Measurements from ENCODE around the gene GABPA. TPM values are rescaled to one million over a fixed set of nuclear protein-coding genes. Genes with fewer than 3 reads are reported as not detected.

GABPA gene
- total RNA-seq, 2 experiments from 2014 or later = 23.5 to 23.6 TPM

GRCh38 chr21:25790122-25790877 lies 55.5 kb downstream of the GABPA start:
- ChIA-PET CTCF (interaction anchor here (2.4 kb wide), 1 partner anchor 11 kb away, joined by 11 read pairs; no protein-coding TSS in a partner anchor), POLR2A (interaction anchor here (0.6 to 0.9 kb wide), 2 partner anchors 47 to 72 kb away, joined by 3 read pairs; no protein-coding TSS in a partner anchor)
- Histone ChIP-seq H3K4me3 (ENCODE audit: low read length) (peak overlapping the region; percentile 50), H3K27ac (ENCODE audit: low read depth in 1 of 2, low read length in 2 of 2) (no peak overlapping the region), H3K36me3 (ENCODE audit: insufficient read depth, low read length) (no peaks in the 10 kb centered on the region), H3K27me3 (ENCODE audit: control insufficient read depth in 1 of 2, insufficient read depth in 2 of 2, low read length in 2 of 2) (peaks cover 0 to 14% of the 10 kb centered on the region in 2 experiments), H3K4me1 (ENCODE audit: insufficient read depth, low read length) (peaks cover 5% of the 10 kb centered on the region), H3K9me3 (ENCODE audit: control insufficient read depth in 1 of 2, insufficient read depth in 1 of 2, low read length in 2 of 2) (no peaks in the 10 kb centered on the region)
- H3K27me3 Mint-ChIP-seq = peaks cover 15% of the 10 kb centered on the region
- H3K4me3 Mint-ChIP-seq = peak overlapping the region; percentile 81
- intact Hi-C loops (cut with DNase I, micrococcal nuclease) = no loop called here
- H3K9me3 Mint-ChIP-seq = no peaks in the 10 kb centered on the region
- peak; percentile 42 for TF ChIP-seq CTCF (IDR thresholded peaks at IDR 0.05)
- peak; percentile 51 for ATAC-seq (ENCODE audit: poor library complexity)
- no peak overlapping the region for H3K27ac Mint-ChIP-seq
- H3K4me1 Mint-ChIP-seq (ENCODE audit: low read depth) = peaks cover 16% of the 10 kb centered on the region
- peak in 4 of 14 experiments; percentile 10 to 34 (median 19) for DNase-seq
- H3K36me3 Mint-ChIP-seq (ENCODE audit: low read depth) = no peaks in the 10 kb centered on the region

DNA sequence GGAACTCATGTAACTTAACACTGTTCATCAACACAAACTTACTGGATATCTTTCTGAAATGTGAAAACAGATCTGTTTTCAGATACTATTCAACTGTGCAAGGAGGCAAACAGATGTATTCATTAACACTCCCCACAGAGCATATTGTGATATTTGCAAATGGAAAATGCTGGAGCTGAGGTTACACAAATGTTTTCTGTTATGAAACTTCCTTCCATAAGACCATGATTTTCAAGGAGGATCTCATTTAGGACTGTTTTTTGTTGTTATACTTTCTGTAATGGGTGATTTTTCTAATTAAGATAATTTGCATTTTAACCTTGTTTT lies 56.1 kb downstream of the GABPA start:
- Mint-ChIP-seq H3K4me1 (ENCODE audit: low read depth) (peaks cover 16% of the 10 kb centered on the region), H3K27me3 (peaks cover 20% of the 10 kb centered on the region), H3K4me3 (peak overlapping the region; percentile 81), H3K9me3 (no peaks in the 10 kb centered on the region), H3K36me3 (ENCODE audit: low read depth) (no peaks in the 10 kb centered on the region), H3K27ac (no peak overlapping the region)
- no peak for TF ChIP-seq CTCF (IDR thresholded peaks at IDR 0.05)
- H3K4me3 ChIP-seq (ENCODE audit: low read length) = peak overlapping the region; percentile 50
- intact Hi-C loops (cut with DNase I, micrococcal nuclease) = no loop called here
- H3K27ac ChIP-seq (ENCODE audit: low read depth in 1 of 2, low read length in 2 of 2) = no peak overlapping the region
- POLR2A ChIA-PET = interaction anchor here (0.6 to 0.9 kb wide), 2 partner anchors 47 to 71 kb away, joined by 3 read pairs; no protein-coding TSS in a partner anchor
- H3K27me3 ChIP-seq (ENCODE audit: control insufficient read depth in 1 of 2, insufficient read depth in 2 of 2, low read length in 2 of 2) = peaks cover 0 to 14% of the 10 kb centered on the region in 2 experiments
- no peak for ATAC-seq (ENCODE audit: poor library complexity)
- CTCF ChIA-PET = interaction anchor here (2.4 kb wide), 1 partner anchor 10 kb away, joined by 11 read pairs; no protein-coding TSS in a partner anchor
- DNase-seq = no peak
- no peaks in the 10 kb centered on the region for H3K9me3 ChIP-seq (ENCODE audit: control insufficient read depth in 1 of 2, insufficient read depth in 1 of 2, low read length in 2 of 2)
- no peaks in the 10 kb centered on the region for H3K36me3 ChIP-seq (ENCODE audit: insufficient read depth, low read length)
- H3K4me1 ChIP-seq (ENCODE audit: insufficient read depth, low read length) = peaks cover 5% of the 10 kb centered on the region

DNA sequence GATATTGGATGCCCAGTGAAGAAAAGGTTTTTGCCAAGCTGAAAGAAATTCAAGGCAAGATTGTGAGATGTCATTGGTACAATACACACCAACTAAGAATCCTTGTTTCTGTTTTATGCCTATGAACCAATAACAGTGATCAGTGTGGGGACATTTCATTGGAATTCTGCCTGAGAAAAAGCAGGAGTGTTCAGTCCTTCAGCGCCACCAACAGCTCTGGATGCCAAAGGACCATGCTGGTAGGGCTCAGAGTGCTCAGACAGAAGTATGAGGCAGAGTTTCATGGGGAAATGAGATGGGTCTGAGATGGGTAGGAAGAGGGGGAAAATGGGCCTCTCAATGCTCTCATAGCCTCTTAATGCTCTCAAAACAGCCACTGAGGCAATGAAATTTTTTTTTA lies 56.5 kb downstream of the GABPA start:
- H3K27me3 ChIP-seq (ENCODE audit: control insufficient read depth in 1 of 2, insufficient read depth in 2 of 2, low read length in 2 of 2) = peaks cover 0 to 9% of the 10 kb centered on the region in 2 experiments
- H3K27me3 Mint-ChIP-seq = peaks cover 20% of the 10 kb centered on the region
- POLR2A ChIA-PET = no interaction called here
- CTCF ChIA-PET = interaction anchor here (2.4 kb wide), 1 partner anchor 10 kb away, joined by 11 read pairs; no protein-coding TSS in a partner anchor
- H3K4me1 ChIP-seq (ENCODE audit: insufficient read depth, low read length) = peaks cover 5% of the 10 kb centered on the region
- H3K27ac Mint-ChIP-seq = no peak overlapping the region
- intact Hi-C loops (cut with DNase I, micrococcal nuclease) = no loop called here
- H3K4me3 Mint-ChIP-seq = no peak overlapping the region
- no peak overlapping the region for H3K27ac ChIP-seq (ENCODE audit: low read depth in 1 of 2, low read length in 2 of 2)
- no peak overlapping the region for H3K4me3 ChIP-seq (ENCODE audit: low read length)
- no peaks in the 10 kb centered on the region for H3K9me3 Mint-ChIP-seq
- ATAC-seq (ENCODE audit: poor library complexity) (no peak), DNase-seq (no peak)
- H3K9me3 ChIP-seq (ENCODE audit: control insufficient read depth in 1 of 2, insufficient read depth in 1 of 2, low read length in 2 of 2) = no peaks in the 10 kb centered on the region
- H3K4me1 Mint-ChIP-seq (ENCODE audit: low read depth) = peaks cover 16% of the 10 kb centered on the region
- no peaks in the 10 kb centered on the region for H3K36me3 ChIP-seq (ENCODE audit: insufficient read depth, low read length)
- no peaks in the 10 kb centered on the region for H3K36me3 Mint-ChIP-seq (ENCODE audit: low read depth)
- TF ChIP-seq CTCF (IDR thresholded peaks at IDR 0.05) = no peak

All from CD4-positive, alpha-beta T cell (primary cell).